ENCODE measurements around the gene COL6A1. TPM values are rescaled to one million over a fixed set of nuclear protein-coding genes. Genes with fewer than 3 reads are reported as not detected.

COL6A1 gene
- total RNA-seq, 6 experiments from 2014 or later = 350 to 415 (median 382) TPM

- Mint-ChIP-seq H3K9me3 (peaks cover 21% of the 10 kb centered on the region), H3K36me3 (ENCODE audit: low read depth) (peaks cover 19% of the 10 kb centered on the region), H3K4me3 (no peak overlapping the region), H3K4me1 (ENCODE audit: low read depth) (peaks cover 14% of the 10 kb centered on the region), H3K27me3 (ENCODE audit: insufficient read depth) (peaks cover 1% of the 10 kb centered on the region; the same call in 1 of the 2 replicates), H3K27ac (no peak overlapping the region)
- TF ChIP-seq CTCF (IDR thresholded peaks at IDR 0.05) = no peak
- no peak for DNase-seq
Measured at GRCh38 chr21:46033410-46034400, 52.1 kb downstream of the COL6A1 start.

GRCh38 chr21:46035809-46036695 lies 54.5 kb downstream of the COL6A1 start:
- no peak for TF ChIP-seq CTCF (IDR thresholded peaks at IDR 0.05)
- H3K4me1 Mint-ChIP-seq (ENCODE audit: low read depth) = peaks cover 14% of the 10 kb centered on the region
- H3K27me3 Mint-ChIP-seq (ENCODE audit: insufficient read depth) = peaks cover 4% of the 10 kb centered on the region
- H3K4me3 Mint-ChIP-seq = no peak overlapping the region
- no peaks in the 10 kb centered on the region for H3K9me3 Mint-ChIP-seq
- H3K36me3 Mint-ChIP-seq (ENCODE audit: low read depth) = no peaks in the 10 kb centered on the region
- peak; percentile 35 for DNase-seq
- peak overlapping the region; percentile 65; the same call in 1 of the 2 replicates for H3K27ac Mint-ChIP-seq

- Mint-ChIP-seq H3K9me3 (no peaks in the 10 kb centered on the region), H3K27me3 (ENCODE audit: insufficient read depth) (peaks cover 4% of the 10 kb centered on the region), H3K27ac (peak overlapping the region; percentile 65; the same call in 1 of the 2 replicates), H3K36me3 (ENCODE audit: low read depth) (no peaks in the 10 kb centered on the region), H3K4me3 (no peak overlapping the region), H3K4me1 (ENCODE audit: low read depth) (peaks cover 14% of the 10 kb centered on the region)
- no peak for DNase-seq
- TF ChIP-seq CTCF (IDR thresholded peaks at IDR 0.05) = no peak
Measured at GRCh38 chr21:46036696-46037330, 55.2 kb downstream of the COL6A1 start.

- peaks cover 14% of the 10 kb centered on the region for H3K4me1 Mint-ChIP-seq (ENCODE audit: low read depth)
- no peak overlapping the region for H3K4me3 Mint-ChIP-seq
- H3K27ac Mint-ChIP-seq = no peak overlapping the region
- TF ChIP-seq CTCF (IDR thresholded peaks at IDR 0.05) = no peak
- H3K27me3 Mint-ChIP-seq (ENCODE audit: insufficient read depth) = peaks cover 4% of the 10 kb centered on the region
- no peaks in the 10 kb centered on the region for H3K9me3 Mint-ChIP-seq
- no peak for DNase-seq
- H3K36me3 Mint-ChIP-seq (ENCODE audit: low read depth) = no peaks in the 10 kb centered on the region
Measured at GRCh38 chr21:46037331-46038325, 56.1 kb downstream of the COL6A1 start.

Measured in HFFc6 (cell line).